HepG2 (cell line): ENCODE measurements around the gene BAIAP3. TPM values are rescaled to one million over a fixed set of nuclear protein-coding genes. Genes with fewer than 3 reads are reported as not detected.

Experiments
- ATAC-seq: fragments of 200-7000 bp; cut with Tn5 transposase; 3 replicates; pipeline ENCODE4 v1.9.1; 2020; ENCODE audit warnings: mild to moderate bottlenecking, moderate library complexity
- BruUV-seq: library from RNA; stranded (reverse); fragments of 400-500 nt; replicated peaks from 2 replicates; lab custom pipeline; 2021; lab: Mats Ljungman, UMichigan
- CTCF ChIA-PET: fragments of 300-600 bp; formaldehyde crosslinking; extraction: SDS; loops from one replicate; lab custom pipeline; 2021; ENCODE audit warnings: low total read pairs, inconsistent platforms, low intra/inter-chr PET ratio; lab: Yijun Ruan, JAX
- POLR2A ChIA-PET: fragments of 350-600 bp; sonication (Branson Sonifier 250); formaldehyde crosslinking; loops from one replicate; lab custom pipeline; 2020; ENCODE audit warnings: antibody characterized with exemption, inconsistent platforms; lab: Yijun Ruan, JAX
- DNase-seq: peaks from one replicate; pipeline ENCODE4 v3.0.0-alpha.2; 2015; ENCODE audit warnings: low spot score
- FAIRE-seq: peaks from 3 replicates; lab custom pipeline; 2011; peaks lifted over from hg19 to GRCh38; lab: Jason Lieb, UNC
- H2AFZ ChIP-seq: one replicate; pipeline ENCODE4 v1.6.1; 2011; ENCODE audit warnings: low read length, inconsistent platforms
- H3K27ac ChIP-seq: fragments of 300-600 bp; 3 replicates; pipeline ENCODE4 v1.8.0; 2011; ENCODE audit warnings: mixed run types, mild to moderate bottlenecking, mixed read lengths, low read length, inconsistent platforms; ENCODE audit not compliant: insufficient read depth; ENCODE audit errors: extremely low read length
- H3K27me3 ChIP-seq, 2 experiments: fragments of 200-600 bp in 1 of 2; 2 replicates in 1 of 2; 3 replicates in 1 of 2; pipeline versions ENCODE4 v1.6.0 to v1.8.0; 2011; ENCODE audit warnings: low read length in 2 of 2, mild to moderate bottlenecking in 2 of 2, moderate library complexity in 2 of 2, inconsistent platforms in 1 of 2; ENCODE audit not compliant: insufficient read depth in 2 of 2, control insufficient read depth in 1 of 2
- H3K36me3 ChIP-seq, 2 experiments: fragments of 200-600 bp in 1 of 2; replicated peaks in 1 of 2; 2 replicates in 1 of 2; 3 replicates in 1 of 2; pipeline versions ENCODE4 v1.5.1 to v1.8.0; 2011; ENCODE audit warnings: low read length in 2 of 2, inconsistent platforms in 1 of 2; ENCODE audit not compliant: insufficient read depth in 2 of 2, control insufficient read depth in 1 of 2
- H3K4me1 ChIP-seq: 2 replicates; pipeline ENCODE4 v1.5.1; 2012; ENCODE audit warnings: low read length, inconsistent platforms; ENCODE audit not compliant: insufficient read depth
- H3K4me2 ChIP-seq: 2 replicates; pipeline ENCODE4 v1.6.0; 2011; ENCODE audit warnings: low read depth, low read length, inconsistent platforms
- H3K4me3 ChIP-seq, 3 experiments: fragments of 200-600 bp in 1 of 3; sonication (generic), shearing (Covaris generic) in 1 of 3; replicated peaks in 1 of 3; 2 replicates each; pipeline ENCODE4 v1.5.1; 2011 to 2016; ENCODE audit warnings: low read length in 3 of 3, inconsistent platforms in 2 of 3, low read depth in 2 of 3, mild to moderate bottlenecking in 2 of 3, control low read depth in 1 of 3, mixed read lengths in 1 of 3; ENCODE audit not compliant: insufficient read depth in 1 of 3
- H3K79me2 ChIP-seq: one replicate; pipeline ENCODE4 v1.6.1; 2011; ENCODE audit warnings: low read length, inconsistent platforms; ENCODE audit not compliant: insufficient read depth
- H3K9ac ChIP-seq: 2 replicates; pipeline ENCODE4 v1.6.0; 2011; ENCODE audit warnings: mild to moderate bottlenecking, low read depth, low read length, inconsistent platforms; ENCODE audit not compliant: insufficient read depth
- H3K9me3 ChIP-seq: 2 replicates; pipeline ENCODE4 v1.5.1; 2012; ENCODE audit warnings: mild to moderate bottlenecking, low read length
- H4K20me1 ChIP-seq: 2 replicates; pipeline ENCODE4 v1.6.0; 2011; ENCODE audit warnings: inconsistent platforms, mild to moderate bottlenecking, low read length, moderate library complexity; ENCODE audit not compliant: insufficient read depth
- AGO2 ChIP-seq: fragments of 200-400 bp; formaldehyde crosslinking; optimal IDR thresholded peaks from 2 replicates; pipeline ENCODE3; 2017; ENCODE audit warnings: mild to moderate bottlenecking, low read depth, low read length, moderate library complexity
- DMAP1 ChIP-seq: IDR thresholded peaks from 2 replicates; pipeline ENCODE4 v1.6.1; 2016
- GMEB1 ChIP-seq: sonication (generic); formaldehyde crosslinking; IDR thresholded peaks from 2 replicates; pipeline ENCODE4 v1.5.1; 2020; ENCODE audit warnings: missing genetic modification reagents, mild to moderate bottlenecking, borderline replicate concordance
- HDAC1 ChIP-seq: sonication (generic); formaldehyde crosslinking; IDR thresholded peaks from 2 replicates; pipeline ENCODE4 v1.5.1; 2020; ENCODE audit warnings: mild to moderate bottlenecking, missing genetic modification reagents
- HNF4A ChIP-seq: sonication (generic); formaldehyde crosslinking; IDR thresholded peaks from 2 replicates; pipeline ENCODE4 v1.4.0; 2020; ENCODE audit warnings: missing genetic modification reagents
- MAFK ChIP-seq, 2 experiments: IDR thresholded peaks in 1 of 2; conservative IDR thresholded peaks in 1 of 2; 2 replicates each; pipeline ENCODE4 v1.6.1; 2011; ENCODE audit warnings: improper control_type of control experiment in 2 of 2, low read length in 2 of 2
- MBNL3 ChIP-seq: fragments of 250-450 bp; sonication (Bioruptor Pico); conservative IDR thresholded peaks from 2 replicates; pipeline ENCODE4 v1.8.0; 2022; ENCODE audit warnings: mild to moderate bottlenecking, inconsistent platforms
- MXD1 ChIP-seq: sonication (generic); formaldehyde crosslinking; IDR thresholded peaks from 2 replicates; pipeline ENCODE4 v1.4.0; 2020; ENCODE audit warnings: mild to moderate bottlenecking, missing genetic modification reagents
- NR2F1 ChIP-seq, 2 experiments: fragments of 450-650 bp in 1 of 2; formaldehyde crosslinking in 1 of 2; IDR thresholded peaks; 2 replicates each; pipeline versions ENCODE4 v1.5.0 to v1.6.1; 2016 to 2020; ENCODE audit warnings: mild to moderate bottlenecking in 1 of 2, missing compliant biosample characterization in 1 of 2, missing genetic modification reagents in 1 of 2, moderate library complexity in 1 of 2
- POGK ChIP-seq: sonication (generic); formaldehyde crosslinking; conservative IDR thresholded peaks from 2 replicates; pipeline ENCODE4 v1.8.0; 2022; ENCODE audit warnings: mild to moderate bottlenecking, moderate library complexity, missing genetic modification reagents
- SP140L ChIP-seq: sonication (generic); formaldehyde crosslinking; IDR thresholded peaks from 2 replicates; pipeline ENCODE4 v1.4.0; 2020; ENCODE audit warnings: missing genetic modification reagents, borderline replicate concordance
- SP4 ChIP-seq: sonication (generic); formaldehyde crosslinking; IDR thresholded peaks from 2 replicates; pipeline ENCODE4 v1.8.1; 2023; ENCODE audit warnings: mild to moderate bottlenecking, missing genetic modification reagents
- TEAD3 ChIP-seq: optimal IDR thresholded peaks from 2 replicates; pipeline ENCODE3; 2016; ENCODE audit warnings: borderline replicate concordance
- ZNF414 ChIP-seq: sonication (generic); formaldehyde crosslinking; IDR thresholded peaks from 2 replicates; pipeline ENCODE4 v1.5.0; 2020; ENCODE audit warnings: missing genetic modification reagents
- ZNF441 ChIP-seq: sonication (generic); formaldehyde crosslinking; IDR thresholded peaks from 2 replicates; pipeline ENCODE4 v1.7.0; 2021; ENCODE audit warnings: missing genetic modification reagents, borderline replicate concordance
- ZNF720 ChIP-seq: sonication (generic); formaldehyde crosslinking; IDR thresholded peaks from 2 replicates; pipeline ENCODE4 v1.4.0; 2020; ENCODE audit warnings: missing genetic modification reagents
- ZNF747 ChIP-seq: sonication (generic); formaldehyde crosslinking; IDR thresholded peaks from 2 replicates; pipeline ENCODE4 v1.8.1; 2023; ENCODE audit warnings: missing genetic modification reagents, mild to moderate bottlenecking, borderline replicate concordance
- ZSCAN31 ChIP-seq: sonication (generic); formaldehyde crosslinking; IDR thresholded peaks from 2 replicates; pipeline ENCODE4 v1.5.0; 2020; ENCODE audit warnings: low read depth, mild to moderate bottlenecking, missing genetic modification reagents
- WGBS: methylation state at CpG from one replicate; pipeline ENCODE4 v1.1.6; 2017; ENCODE audit warnings: low lambda C conversion rate; 5-methylcytosine and 5-hydroxymethylcytosine counted together
- in situ Hi-C: cut with HindIII; loops from 2 replicates; pipeline ENCODE4 v1.10.0; 2017; ENCODE audit warnings: low pct_unique_long_range_greater_than_20kb; ENCODE audit not compliant: extremely low pct_ligation_motif_present
- intact Hi-C: fragments of 100-400 bp; cut with micrococcal nuclease; formaldehyde crosslinking; loops from one replicate; pipeline ENCODE4 v1.10.0; 2022; ENCODE audit not compliant: unreplicated experiment
- polyA plus RNA-seq, 8 experiments: library from polyadenylated mRNA; depleted of rRNA in 3 of 8; stranded (reverse) in 7 of 8; unstranded in 1 of 8; fragments of >200 nt; fragmentation: Illumina TruSeq in 4 of 8; extraction: Trizol in 4 of 8; gene quantifications; 2 replicates each; pipeline versions ENCODE4 v1.2.1 to v1.2.3, GENCODE V29; 2011 to 2016; ENCODE audit warnings: low read depth in 4 of 8, missing spikeins in 1 of 8, mixed read lengths in 1 of 8; ENCODE audit not compliant: insufficient read depth in 1 of 8
- total RNA-seq, 5 experiments: library from RNA; depleted of rRNA; stranded (reverse); fragments of >200 nt; fragmentation: Illumina TruSeq; extraction: Trizol; gene quantifications; 2 replicates each; pipeline ENCODE4 v1.2.3, GENCODE V29; 2016; ENCODE audit warnings: low read depth in 1 of 5
- TF ChIP-seq, protein P1 (sequence below): sonication (generic); formaldehyde crosslinking; IDR thresholded peaks from 2 replicates; pipeline ENCODE4 v1.8.0; 2022; ENCODE audit warnings: mild to moderate bottlenecking, missing genetic modification reagents, moderate library complexity

Gene BAIAP3
- total and polyA plus RNA-seq, 2 of the 13 experiments (the other 11 are each of a cell fraction or from before 2014, with no cell fraction given), result 3.2 to 5.7 TPM

DNA sequence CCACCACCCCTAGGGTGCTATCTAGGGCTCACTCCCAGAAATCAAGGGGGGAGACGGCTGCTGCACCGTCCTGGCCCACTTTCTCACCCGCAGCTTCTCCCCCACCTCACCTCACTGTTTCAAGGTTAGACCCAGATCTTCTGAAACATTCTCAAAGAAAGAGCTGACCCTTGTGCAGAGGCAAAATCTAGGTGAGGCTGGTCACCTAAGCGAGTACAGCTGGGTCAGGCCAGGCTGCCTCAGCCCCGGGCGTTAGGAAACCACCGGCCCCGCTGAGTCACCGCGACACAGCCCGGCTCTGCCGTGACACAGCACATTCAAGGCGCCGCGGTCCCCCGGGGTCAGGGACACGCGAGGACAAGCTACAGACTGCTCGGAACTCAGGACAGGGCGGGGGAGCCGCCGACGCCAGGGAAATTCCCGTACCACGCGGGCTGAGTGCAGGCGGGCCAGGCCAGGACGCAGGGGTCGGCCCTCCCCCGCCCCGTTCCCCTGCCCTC, 45.4 kb downstream of the BAIAP3 start:
- peak overlapping the region; percentile 83 for H3K9ac ChIP-seq
- peak overlapping the region; percentile 67 to 84 (median 81) for H3K4me3 ChIP-seq
- H4K20me1 ChIP-seq, result peaks cover 11% of the 10 kb centered on the region
- peaks cover 16% of the 10 kb centered on the region for H3K79me2 ChIP-seq
- intact Hi-C loops, result no loop called here
- POLR2A ChIA-PET, result interaction anchor here (0.8 to 2.4 kb wide), 2 partner anchors 35 to 42 kb away, joined by 3 to 8 read pairs; partner anchors contain the start of gene UQCC4
- DNase-seq, result peak; percentile 60
- H3K27ac ChIP-seq, result peak overlapping the region; percentile 93
- no peaks in the 10 kb centered on the region for H3K27me3 ChIP-seq
- 0% methylated on average over 1 of the region's 31 CpGs for WGBS
- peak; percentile 76 for ATAC-seq
- no TSS peak for BruUV-seq
- H3K4me1 ChIP-seq, result peaks cover 26% of the 10 kb centered on the region
- CTCF ChIA-PET, result no interaction called here
- peak overlapping the region; percentile 95 for H3K4me2 ChIP-seq
- H2AFZ ChIP-seq, result no peak overlapping the region
- no peak for FAIRE-seq
- peaks cover 6% of the 10 kb centered on the region in 2 experiments; a peak in 3 of 5 replicates for H3K36me3 ChIP-seq
- in situ Hi-C loops, result no loop called here
- H3K9me3 ChIP-seq, result no peaks in the 10 kb centered on the region
- TF ChIP-seq ZNF441 (CRISPR knock-in tag) (no peak), ZNF747 (CRISPR knock-in tag) (no peak), DMAP1 (peak; percentile 74), TEAD3 (CRISPR knock-in tag) (peak; percentile 59), MAFK (conservative IDR thresholded peaks at IDR 0.05 in 1 of 2, IDR thresholded peaks at IDR 0.05 in 1 of 2; ENCODE audit: low read length in 2 of 2) (peak; percentile 84 to 98), GMEB1 (CRISPR knock-in tag) (no peak), ZNF720 (CRISPR knock-in tag) (no peak), AGO2 (peak; percentile 74), POGK (CRISPR knock-in tag) (no peak), MXD1 (CRISPR knock-in tag) (no peak; the same call in 1 of the 2 replicates), ZNF414 (0 out of 2 replicates have a peak, but pooled peaks have one; percentile 70), HNF4A (CRISPR knock-in tag) (peak; percentile 17; the same call in 1 of the 2 replicates), ZSCAN31 (CRISPR knock-in tag) (no peak), HDAC1 (CRISPR knock-in tag) (peak; percentile 66), SP140L (CRISPR knock-in tag) (no peak), NR2F1 (CRISPR knock-in tag; IDR thresholded peaks at IDR 0.05) (peak in 1 of 2 experiments; percentile 65; a peak in 1 of 4 replicates), SP4 (CRISPR knock-in tag) (peak; percentile 0; the same call in 1 of the 2 replicates), MBNL3 (CRISPR knock-in tag) (no peak)
- TF ChIP-seq, protein P1, sequence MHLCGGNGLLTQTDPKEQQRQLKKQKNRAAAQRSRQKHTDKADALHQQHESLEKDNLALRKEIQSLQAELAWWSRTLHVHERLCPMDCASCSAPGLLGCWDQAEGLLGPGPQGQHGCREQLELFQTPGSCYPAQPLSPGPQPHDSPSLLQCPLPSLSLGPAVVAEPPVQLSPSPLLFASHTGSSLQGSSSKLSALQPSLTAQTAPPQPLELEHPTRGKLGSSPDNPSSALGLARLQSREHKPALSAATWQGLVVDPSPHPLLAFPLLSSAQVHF, result no peak
